ENCODE measurements around the gene PGBD1.

Gene PGBD1

DNA sequence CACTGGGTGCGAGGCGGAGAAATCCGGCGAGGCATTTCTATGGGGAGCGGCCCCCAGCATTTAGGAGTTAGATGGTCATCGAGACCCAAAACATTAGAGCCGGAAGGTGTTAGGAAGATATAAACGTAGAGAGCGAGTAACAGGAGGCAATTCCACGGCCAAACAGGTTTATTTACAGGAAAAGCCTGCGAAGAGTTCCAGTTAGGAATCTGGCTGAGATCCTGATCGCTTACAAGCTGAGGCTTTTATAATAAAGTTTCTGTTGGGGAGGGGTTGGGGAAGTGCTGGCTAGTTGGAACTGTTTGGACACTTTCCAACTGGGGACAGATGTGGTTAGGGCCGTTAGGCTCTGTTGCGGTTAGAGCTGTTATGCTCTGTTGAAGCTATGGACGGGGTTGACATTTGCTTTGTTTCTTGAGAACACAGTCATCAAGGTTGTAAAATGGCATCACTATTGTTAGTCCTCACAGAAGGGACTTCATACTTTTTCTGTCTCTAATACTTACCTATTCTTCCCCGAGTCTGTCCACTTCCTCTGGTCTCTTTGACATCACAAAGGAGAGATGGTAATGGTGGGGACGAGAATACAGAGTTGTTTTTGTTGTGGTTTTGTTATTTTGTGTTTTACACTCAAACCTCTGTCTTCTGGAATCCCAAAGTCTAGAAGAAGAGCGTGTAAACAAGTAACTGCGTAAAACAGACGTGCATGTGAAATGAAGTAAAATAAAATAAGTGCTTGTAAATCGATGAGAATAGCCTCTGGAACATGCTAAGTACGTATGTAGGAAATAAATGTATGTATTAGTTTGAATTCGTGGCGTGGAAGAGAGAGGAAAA, 55.1 kb downstream of the PGBD1 start:
- DNase-seq = peak; percentile 36 to 53

GRCh38 chr6:28337121-28337520, 55.7 kb downstream of the PGBD1 start:
- no peak for DNase-seq

DNA sequence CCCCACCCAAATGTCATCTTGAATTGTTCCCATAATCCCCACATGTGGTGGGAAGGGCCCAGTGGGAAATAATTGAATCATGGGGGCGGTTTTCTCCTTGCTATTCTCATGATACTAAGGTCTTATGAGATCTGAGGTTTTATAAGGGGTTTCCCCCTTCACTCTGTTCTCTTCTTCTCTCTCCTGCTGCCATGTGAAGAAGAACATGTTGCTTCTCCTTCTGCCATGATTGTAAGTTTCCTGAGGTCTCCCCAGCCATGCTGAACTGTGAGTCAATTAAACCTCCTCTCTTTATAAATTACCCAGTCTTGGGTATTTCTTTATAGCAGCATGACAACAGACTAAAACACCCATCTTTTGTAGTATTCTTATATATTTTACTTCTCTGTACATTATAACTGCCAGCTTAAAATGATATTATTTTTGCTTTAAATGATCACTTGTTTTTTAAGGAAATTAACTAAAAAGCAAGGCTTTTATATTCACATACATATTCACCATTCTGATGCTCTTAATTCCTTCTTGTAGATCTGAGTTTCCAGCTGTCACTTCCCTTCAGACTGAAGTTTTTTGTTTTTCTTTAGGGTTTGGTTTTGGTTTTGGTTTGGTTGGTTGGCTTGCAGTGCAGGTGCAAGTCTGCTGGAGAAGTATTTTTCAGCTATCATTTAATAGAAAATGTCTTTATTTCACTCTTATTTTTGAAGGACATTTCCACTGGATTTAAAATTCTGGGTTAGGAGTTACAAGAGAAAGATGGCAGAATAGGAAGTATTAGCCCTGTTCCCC, 59.1 kb downstream of the PGBD1 start:
- no peak for DNase-seq

GRCh38 chr6:28343898-28344677, 62.7 kb downstream of the PGBD1 start:
- DNase-seq = no peak

GRCh38 chr6:28345201-28345600, 63.8 kb downstream of the PGBD1 start:
- DNase-seq = no peak

- DNase-seq = no peak
Observed at GRCh38 chr6:28347119-28347518, 65.7 kb downstream of the PGBD1 start.

DNA sequence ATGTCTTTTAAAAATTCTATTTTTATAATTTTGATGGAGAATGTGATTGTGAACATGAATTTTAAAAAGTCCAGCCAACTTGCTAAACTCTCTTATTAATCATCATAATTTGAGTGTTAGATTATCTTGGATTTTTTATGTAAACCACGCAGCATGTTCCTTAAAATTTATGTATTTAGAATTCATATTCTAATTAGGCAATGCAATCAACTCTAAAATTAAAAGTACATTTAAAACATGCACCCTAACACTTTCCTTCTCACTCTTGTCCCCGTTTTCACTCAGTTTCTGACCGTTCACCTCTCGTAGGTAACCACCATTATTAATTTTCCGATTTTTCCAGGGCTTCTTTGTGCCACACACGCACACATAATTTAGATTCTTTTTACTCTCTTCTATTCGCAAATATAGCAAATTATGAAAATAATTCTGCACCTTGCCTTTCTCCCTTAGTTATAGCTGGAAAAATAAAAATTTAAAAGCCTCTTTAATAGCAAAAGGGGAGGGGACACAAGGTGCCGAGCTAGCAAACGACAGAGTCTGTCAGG, 68.0 kb downstream of the PGBD1 start:
- DNase-seq = no peak

DNA sequence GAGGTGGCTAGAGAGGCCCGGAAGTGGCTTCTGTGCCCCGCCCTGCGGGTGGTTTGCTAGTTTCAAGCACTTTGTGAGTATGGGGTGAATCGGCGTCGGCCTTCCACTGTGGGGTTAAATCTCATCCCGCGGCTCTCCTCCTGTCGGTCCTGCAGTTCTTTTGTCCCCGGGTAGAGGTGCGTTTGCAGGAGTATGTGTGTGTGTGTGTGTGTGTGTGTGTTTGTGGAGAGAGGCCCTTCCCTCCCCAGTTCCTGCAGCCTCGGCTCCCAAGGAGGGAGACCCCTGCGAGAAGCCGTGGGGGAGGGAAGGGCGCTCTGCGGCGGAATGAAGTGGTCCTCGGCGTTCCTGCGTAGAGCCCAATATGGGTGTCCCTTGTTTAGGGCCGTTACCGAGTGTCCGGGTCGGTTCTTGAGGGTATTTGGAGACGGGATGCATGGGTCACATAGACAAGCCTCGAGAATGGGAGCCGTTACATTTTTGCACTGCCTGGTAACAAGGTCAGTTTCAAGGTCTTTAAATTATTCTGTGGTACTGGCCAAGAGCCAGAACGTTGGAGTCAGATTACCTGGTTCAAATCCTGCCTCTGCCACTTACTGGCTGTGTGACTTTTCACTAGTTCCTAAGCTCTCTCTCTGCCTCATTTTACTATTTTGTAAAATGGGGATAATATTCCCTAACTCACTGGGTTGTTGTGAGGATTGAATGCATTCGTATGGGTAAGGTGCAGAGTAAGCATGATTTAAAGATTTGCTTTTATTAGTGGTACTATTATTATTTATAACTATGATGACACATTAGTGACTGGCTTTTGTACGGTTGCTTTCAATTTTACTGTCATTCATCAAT, 68.7 kb downstream of the PGBD1 start, which contains the start of gene ZKSCAN3:
Gene ZKSCAN3, plus strand, starts transcription at position 56 of the 846 bp plus-strand sequence. CDS start 9,640 bp downstream, outside the sequence.
- DNase-seq = peak; percentile 63 to 71

- no peak for DNase-seq
Observed at GRCh38 chr6:28351087-28351486, 69.7 kb downstream of the PGBD1 start.

GRCh38 chr6:28351493-28351925, 70.1 kb downstream of the PGBD1 start:
- DNase-seq = no peak

All from NCI-H187 (cell line).